ENCODE measurements around the gene RASSF8. TPM values are rescaled to one million over a fixed set of nuclear protein-coding genes. Genes with fewer than 3 reads are reported as not detected.

The RASSF8 gene
- total RNA-seq, 1 donor from 2014 or later, result 85.7 TPM

DNA sequence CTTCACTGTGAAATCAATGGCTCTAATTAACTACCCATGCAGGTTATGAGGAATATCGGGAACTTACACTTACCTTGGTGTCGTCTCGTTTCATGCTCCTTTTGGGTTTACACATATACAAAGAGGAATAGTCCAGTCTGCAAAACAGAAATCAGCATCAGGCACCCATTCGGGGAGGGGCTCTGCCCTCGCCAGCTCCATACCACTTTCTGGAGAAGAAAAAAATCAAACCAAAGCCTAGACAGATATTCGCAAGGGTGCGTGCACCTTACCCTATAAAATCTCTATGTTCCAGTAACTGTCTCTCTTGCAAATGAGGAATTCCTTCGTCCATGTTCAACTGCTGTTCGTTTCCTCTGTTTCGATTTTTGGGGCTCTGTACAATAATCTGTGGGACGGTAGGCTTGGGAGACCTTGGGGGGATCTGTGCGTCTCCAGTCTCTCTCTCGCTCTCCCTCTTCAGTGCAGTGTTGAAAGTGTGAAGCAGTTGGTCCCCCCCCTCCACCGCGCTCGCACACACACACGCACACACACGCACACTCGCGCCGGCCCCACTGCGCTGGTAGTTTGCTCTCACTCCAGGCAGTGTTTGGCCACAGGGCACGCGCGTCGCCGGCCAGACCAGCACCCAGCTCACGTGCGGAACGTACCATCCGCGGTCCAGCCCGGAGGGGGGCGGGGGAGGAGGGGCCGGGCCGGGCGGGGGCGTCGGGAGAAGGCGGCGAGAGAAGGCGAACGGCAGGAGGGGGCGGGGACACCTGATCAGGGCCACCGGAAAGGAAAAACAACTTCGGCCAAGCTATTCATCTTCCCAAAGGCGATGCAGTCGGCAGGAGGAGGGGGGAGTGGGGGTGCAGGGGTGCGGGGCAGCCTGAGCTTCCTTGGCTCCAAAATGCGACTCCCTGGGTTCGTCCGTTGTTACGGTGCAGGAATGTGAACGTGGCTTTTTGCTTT lies 166.2 kb downstream of the RASSF8 start, which contains the start of gene BHLHE41:
Gene BHLHE41, minus strand, starts transcription at position 592 of the 954 bp plus-strand sequence. Its CDS starts 258 bp downstream, at position 334.
- DNase-seq, result peak; percentile 90
- peaks cover 73% of the 10 kb centered on the region for H3K27me3 ChIP-seq
- peak within 1 kb of the TSS; percentile 84 for H3K27ac ChIP-seq
- H3K36me3 ChIP-seq, result no peaks in the 10 kb centered on the region
- H3K9me3 ChIP-seq, result no peaks in the 10 kb centered on the region
- peaks cover 26% of the 10 kb centered on the region for H3K4me1 ChIP-seq
- peak; percentile 70 for ATAC-seq
- intact Hi-C loops (cut with DNase I), result no loop called here
- TF ChIP-seq, protein P1, sequence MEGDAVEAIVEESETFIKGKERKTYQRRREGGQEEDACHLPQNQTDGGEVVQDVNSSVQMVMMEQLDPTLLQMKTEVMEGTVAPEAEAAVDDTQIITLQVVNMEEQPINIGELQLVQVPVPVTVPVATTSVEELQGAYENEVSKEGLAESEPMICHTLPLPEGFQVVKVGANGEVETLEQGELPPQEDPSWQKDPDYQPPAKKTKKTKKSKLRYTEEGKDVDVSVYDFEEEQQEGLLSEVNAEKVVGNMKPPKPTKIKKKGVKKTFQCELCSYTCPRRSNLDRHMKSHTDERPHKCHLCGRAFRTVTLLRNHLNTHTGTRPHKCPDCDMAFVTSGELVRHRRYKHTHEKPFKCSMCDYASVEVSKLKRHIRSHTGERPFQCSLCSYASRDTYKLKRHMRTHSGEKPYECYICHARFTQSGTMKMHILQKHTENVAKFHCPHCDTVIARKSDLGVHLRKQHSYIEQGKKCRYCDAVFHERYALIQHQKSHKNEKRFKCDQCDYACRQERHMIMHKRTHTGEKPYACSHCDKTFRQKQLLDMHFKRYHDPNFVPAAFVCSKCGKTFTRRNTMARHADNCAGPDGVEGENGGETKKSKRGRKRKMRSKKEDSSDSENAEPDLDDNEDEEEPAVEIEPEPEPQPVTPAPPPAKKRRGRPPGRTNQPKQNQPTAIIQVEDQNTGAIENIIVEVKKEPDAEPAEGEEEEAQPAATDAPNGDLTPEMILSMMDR (IDR thresholded peaks at IDR 0.05), result no peak
- peak within 1 kb of the TSS; percentile 56 for H3K4me3 ChIP-seq

DNA sequence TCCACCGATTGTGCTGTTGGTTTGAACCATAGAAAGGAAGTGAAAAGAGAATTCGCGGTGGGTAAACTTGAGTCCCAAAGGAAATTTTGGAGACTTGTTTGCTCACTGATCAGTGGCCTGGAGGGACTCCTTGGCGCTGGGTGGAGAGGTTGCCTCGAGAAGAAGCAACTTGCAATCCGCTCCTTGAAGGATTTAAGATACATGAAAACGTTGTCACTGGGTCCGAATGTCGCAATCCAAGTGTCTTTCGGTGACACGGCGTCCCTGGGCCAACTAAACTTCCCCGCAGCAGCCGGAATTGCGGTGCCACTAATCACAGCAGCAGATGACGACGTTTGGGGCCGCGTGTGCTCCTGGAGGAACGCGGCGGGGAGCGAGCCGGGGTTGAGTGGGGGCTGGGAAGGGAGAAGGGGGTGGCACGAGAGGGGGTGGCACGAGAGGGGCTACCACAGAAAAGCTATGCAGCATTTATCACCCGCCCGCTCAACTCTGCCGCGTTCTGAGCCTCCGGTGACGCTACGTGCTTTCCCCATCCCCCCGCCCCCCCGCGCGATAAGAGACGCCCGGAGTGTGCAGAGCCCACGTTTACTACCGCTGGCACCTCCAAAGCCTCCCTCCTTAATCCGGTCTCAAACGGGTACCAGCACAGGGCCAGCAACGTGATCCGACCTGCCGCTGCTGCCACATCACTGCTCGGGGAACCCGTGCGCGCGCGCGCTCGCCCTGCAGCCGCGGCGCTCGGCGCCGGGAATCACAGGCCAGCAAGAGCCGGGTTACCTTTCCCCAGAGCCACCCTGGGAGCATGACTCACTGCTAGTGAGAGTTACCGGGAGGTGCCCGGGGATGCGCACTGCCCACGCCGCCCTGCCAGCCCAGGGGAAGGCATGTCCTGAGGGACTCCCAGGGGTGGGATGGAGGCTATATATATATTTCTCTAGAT lies 167.2 kb downstream of the RASSF8 start:
- peaks cover 26% of the 10 kb centered on the region for H3K4me1 ChIP-seq
- H3K4me3 ChIP-seq, result peak overlapping the region; percentile 56
- ATAC-seq (peak; percentile 70), DNase-seq (peak; percentile 89)
- no peaks in the 10 kb centered on the region for H3K36me3 ChIP-seq
- no peaks in the 10 kb centered on the region for H3K9me3 ChIP-seq
- intact Hi-C loops (cut with DNase I), result no loop called here
- H3K27me3 ChIP-seq, result peaks cover 67% of the 10 kb centered on the region
- H3K27ac ChIP-seq, result peak overlapping the region; percentile 84
- TF ChIP-seq, protein P1 (IDR thresholded peaks at IDR 0.05), result no peak

GRCh38 chr12:26126340-26127284 lies 168.1 kb downstream of the RASSF8 start:
- TF ChIP-seq, protein P1 (IDR thresholded peaks at IDR 0.05), result no peak
- Histone ChIP-seq H3K9me3 (no peaks in the 10 kb centered on the region), H3K27ac (peak overlapping the region; percentile 84), H3K36me3 (no peaks in the 10 kb centered on the region), H3K27me3 (peaks cover 59% of the 10 kb centered on the region), H3K4me3 (peak overlapping the region; percentile 56), H3K4me1 (peaks cover 26% of the 10 kb centered on the region)
- intact Hi-C loops (cut with DNase I), result no loop called here
- DNase-seq (peak; percentile 92), ATAC-seq (peak; percentile 80)

DNA sequence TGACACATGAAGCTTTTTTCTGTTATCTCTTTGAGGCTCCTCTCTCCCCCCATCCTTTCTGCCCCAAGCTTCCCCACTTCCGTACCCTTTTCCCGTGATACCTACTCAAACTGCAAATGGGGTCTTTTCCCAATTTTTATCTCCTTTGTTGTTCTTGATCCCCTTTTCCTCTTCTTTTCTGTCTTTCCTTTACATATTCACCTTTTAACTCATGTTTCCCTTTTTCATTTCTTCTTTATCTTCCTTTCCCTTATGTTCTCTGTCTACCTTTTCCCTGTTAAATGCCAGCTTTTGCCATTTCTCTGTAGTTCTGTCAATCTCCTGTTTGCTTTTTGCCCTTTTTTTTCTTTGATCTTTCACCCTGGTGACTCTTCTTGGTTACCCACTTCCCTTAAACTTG lies 168.9 kb downstream of the RASSF8 start:
- TF ChIP-seq, protein P1 (IDR thresholded peaks at IDR 0.05), result no peak
- Histone ChIP-seq H3K4me3 (no peak overlapping the region), H3K27me3 (peaks cover 55% of the 10 kb centered on the region), H3K9me3 (no peaks in the 10 kb centered on the region), H3K36me3 (no peaks in the 10 kb centered on the region), H3K27ac (peak overlapping the region; percentile 84), H3K4me1 (peaks cover 26% of the 10 kb centered on the region)
- intact Hi-C loops (cut with DNase I), result no loop called here
- DNase-seq, result no peak
- no peak for ATAC-seq
